HFF-Myc (cell line): ENCODE results near the gene SMYD3.

Experiments used
- DNase-seq: peaks from one replicate; pipeline ENCODE4 v3.0.0-alpha.2; 2011; ENCODE audit warnings: low read depth; ENCODE audit errors: extremely low read depth
- H3K4me3 ChIP-seq: replicated peaks from 2 replicates; pipeline ENCODE4 v1.5.1; 2011; ENCODE audit warnings: low read depth, mild to moderate bottlenecking, control low read depth, low read length
- CTCF ChIP-seq: IDR thresholded peaks from 2 replicates; pipeline ENCODE4 v1.5.1; 2012; ENCODE audit warnings: mild to moderate bottlenecking, low read depth, low read length, control low read depth; ENCODE audit errors: missing control alignments

Gene SMYD3

GRCh38 chr1:245871191-245871590 is 635.9 kb downstream of the SMYD3 start:
- H3K4me3 ChIP-seq = no peak overlapping the region
- no peak for TF ChIP-seq CTCF
- DNase-seq = no peak

GRCh38 chr1:245870698-245871097 is 636.4 kb downstream of the SMYD3 start:
- peak; percentile 72 for DNase-seq
- no peak overlapping the region for H3K4me3 ChIP-seq
- no peak for TF ChIP-seq CTCF

- no peak for TF ChIP-seq CTCF
- H3K4me3 ChIP-seq = no peak overlapping the region
- DNase-seq = no peak
Measured at GRCh38 chr1:245869847-245870246, 637.2 kb downstream of the SMYD3 start.

- TF ChIP-seq CTCF = no peak
- DNase-seq = no peak
- no peak overlapping the region for H3K4me3 ChIP-seq
Measured at GRCh38 chr1:245867738-245868137, 639.3 kb downstream of the SMYD3 start.

- H3K4me3 ChIP-seq = no peak overlapping the region
- DNase-seq = no peak
- no peak for TF ChIP-seq CTCF
Measured at GRCh38 chr1:245864872-245865271, 642.2 kb downstream of the SMYD3 start.

- no peak for DNase-seq
- H3K4me3 ChIP-seq = no peak overlapping the region
- no peak for TF ChIP-seq CTCF
Measured at GRCh38 chr1:245863566-245864184, 643.4 kb downstream of the SMYD3 start.
